Ramos (cell line): ENCODE results near the gene MAD1L1.
"Not testable (repeated sequence)": the region's sequence is repeated elsewhere in the genome, so short reads cannot be mapped to it uniquely, and the experiment has no call there.

Experiments
- in situ Hi-C: fragments of 300-500 bp; cut with MboI; formaldehyde crosslinking; loops from one replicate; pipeline ENCODE4 v1.14.3; 2022; ENCODE audit warnings: low sequenced_read_pairs; ENCODE audit not compliant: unreplicated experiment

The MAD1L1 gene

GRCh38 chr7:2232766-2233520 lies at the start of gene MAD1L1:
TSS of gene MAD1L1 (minus strand) at chr7:2232945. CDS start at chr7:2230133, 2,812 bp downstream.
- in situ Hi-C loops, result no loop called here

DNA sequence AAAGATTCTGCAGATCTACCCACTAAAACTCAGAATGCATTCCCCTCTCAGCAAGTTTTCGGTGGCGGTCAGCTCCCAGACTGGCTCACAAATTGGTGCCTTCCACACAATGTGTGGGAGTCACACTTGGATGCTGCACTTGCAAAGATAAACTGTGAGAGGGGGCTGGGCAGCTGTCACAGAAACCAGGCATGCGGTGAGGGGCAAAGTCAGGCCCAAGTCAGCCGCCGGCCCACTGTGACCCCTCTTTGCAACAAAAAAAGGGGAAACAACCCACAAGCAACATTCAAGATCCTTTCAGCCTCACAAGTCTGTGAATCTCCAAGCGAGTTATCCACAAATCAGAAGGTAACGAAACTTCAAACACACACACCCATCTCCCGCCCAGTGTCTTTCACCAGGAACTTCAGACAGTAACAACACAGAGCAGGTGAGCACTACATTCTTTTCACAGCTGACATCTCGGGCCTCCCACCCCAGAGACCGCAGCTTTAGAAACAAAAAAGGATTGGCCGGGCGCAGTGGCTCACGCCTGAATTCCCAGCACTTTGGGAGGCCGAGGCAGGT lies 49.5 kb upstream of the MAD1L1 start:
- in situ Hi-C loops, result no loop called here

GRCh38 chr7:2281541-2281940 lies 48.8 kb upstream of the MAD1L1 start:
- in situ Hi-C loops, result no loop called here

- in situ Hi-C loops, result no loop called here
Measured at GRCh38 chr7:2280424-2280823, 47.7 kb upstream of the MAD1L1 start.

GRCh38 chr7:2279896-2280295 lies 47.2 kb upstream of the MAD1L1 start:
- in situ Hi-C loops, result no loop called here

- in situ Hi-C loops, result no loop called here
Measured at GRCh38 chr7:2278026-2278425, 45.3 kb upstream of the MAD1L1 start.

DNA sequence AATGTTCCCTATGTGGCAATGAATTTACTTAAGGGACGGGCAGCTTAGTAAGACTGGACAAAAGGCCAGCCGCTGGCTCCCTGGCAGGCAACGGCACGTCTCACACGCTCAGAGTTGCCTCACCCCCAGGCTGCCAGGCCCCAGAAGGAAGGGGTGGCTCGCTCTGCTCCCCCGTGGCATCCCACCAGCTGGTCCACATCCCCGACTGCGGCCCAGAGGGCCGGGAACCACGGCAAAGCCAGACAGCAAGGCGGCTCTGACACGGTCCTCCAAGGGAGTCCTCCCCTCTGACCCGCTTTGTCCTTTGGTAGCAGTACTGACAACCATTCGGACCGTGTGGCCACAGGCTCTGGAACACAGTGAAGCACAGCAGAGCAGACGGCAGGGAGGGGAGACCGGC lies 43.4 kb upstream of the MAD1L1 start:
- in situ Hi-C loops, result no loop called here

DNA sequence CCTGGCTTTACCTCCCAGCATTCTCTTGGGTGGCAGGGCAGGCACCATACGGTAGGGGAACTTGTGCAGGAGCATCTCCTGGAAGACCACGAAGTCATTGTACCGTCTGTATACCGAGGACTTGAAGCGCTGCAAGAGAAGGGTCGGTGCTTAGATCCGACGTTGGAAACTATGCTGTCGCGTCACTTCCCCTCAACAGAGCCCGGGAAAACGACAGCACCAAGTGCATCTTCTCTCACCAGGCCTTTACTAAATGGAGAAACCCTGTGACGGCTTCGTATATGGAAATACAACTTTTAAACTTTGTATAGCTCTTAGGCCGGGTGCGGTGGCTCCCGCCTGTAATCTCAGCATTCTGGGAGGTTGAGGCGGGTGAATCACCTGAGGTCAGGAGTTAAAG lies 42.4 kb upstream of the MAD1L1 start:
- in situ Hi-C loops, result no loop called here

DNA sequence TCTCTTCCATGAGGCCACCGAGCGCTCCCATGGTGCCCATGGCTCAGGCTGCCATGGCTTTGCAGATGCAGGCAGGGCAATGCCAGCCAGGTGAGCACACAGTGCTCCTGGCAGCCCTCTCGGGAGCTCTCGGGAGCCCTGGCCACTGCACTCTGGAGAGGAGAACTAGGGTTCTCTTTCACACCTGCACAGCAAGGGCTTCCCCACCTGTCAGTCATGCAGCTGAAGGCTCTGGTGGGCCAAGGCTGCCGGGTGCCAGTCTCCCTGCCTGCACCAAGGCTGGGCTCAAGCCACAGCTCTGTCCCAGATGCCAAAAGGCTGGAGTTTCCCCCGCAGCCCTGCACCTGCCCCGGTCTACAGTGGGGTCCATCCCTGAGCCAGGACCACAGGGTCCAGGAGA lies 41.9 kb upstream of the MAD1L1 start:
- in situ Hi-C loops, result no loop called here

- in situ Hi-C loops, result no loop called here
Measured at GRCh38 chr7:2273866-2274265, 41.1 kb upstream of the MAD1L1 start.

DNA sequence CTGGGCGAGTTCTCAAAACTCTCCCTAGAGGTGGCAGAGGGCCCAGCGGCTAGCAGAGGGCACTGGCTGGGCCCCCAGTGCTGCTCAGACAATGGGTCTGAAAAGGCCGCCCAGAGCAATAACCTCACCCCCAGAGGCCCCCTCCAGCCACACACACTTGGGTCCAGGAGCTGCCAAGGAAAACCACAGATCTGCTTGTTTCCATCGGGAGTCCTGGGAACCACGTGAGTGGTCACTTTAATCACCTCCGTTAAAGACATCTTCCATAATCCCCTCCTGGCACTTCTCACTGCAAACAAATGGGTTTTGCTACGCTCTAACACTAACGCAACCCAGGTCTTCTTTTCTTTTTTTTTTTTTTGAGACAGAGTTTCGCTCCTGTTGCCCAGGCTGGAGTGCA lies 39.3 kb upstream of the MAD1L1 start:
- in situ Hi-C loops, result no loop called here

DNA sequence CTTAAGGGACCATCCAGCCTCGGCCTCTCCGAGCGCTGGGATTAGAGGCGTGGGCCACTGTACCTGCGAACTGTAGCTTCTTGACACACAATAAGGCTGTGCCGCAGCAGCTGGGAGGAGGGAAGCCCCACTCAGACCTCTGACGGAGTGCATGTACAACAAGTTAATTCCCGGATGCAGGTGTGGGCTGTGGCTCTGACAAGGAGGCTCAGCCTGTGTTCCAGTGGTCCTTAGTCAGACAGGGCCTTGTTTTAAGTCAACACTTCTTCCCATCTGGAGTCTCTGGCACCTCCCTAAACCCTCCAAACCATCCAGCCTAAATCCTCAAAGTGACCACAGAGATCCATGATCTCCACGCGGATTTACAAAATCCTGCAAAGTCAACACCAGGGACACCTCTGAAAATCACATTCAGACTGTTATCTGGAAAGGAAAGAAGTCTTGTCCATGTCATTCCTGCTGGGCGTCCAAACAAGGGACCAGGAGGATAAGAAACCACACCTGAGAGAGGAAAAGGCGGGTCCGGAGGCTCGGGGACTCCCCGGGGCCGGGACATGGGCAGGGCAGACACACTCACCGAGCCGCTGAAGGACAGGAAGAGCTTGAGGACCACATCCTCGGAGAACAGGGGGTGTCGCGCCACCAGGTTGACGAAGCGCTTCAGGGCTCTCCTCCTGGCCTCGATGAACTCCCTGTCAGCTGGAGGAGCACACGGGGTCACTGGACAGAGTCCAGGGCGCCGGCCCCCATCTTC lies 38.7 kb upstream of the MAD1L1 start:
- in situ Hi-C loops, result no loop called here

- in situ Hi-C loops, result no loop called here
Measured at GRCh38 chr7:2270495-2270894, 37.8 kb upstream of the MAD1L1 start.

GRCh38 chr7:2269991-2270460 lies 37.3 kb upstream of the MAD1L1 start:
- in situ Hi-C loops, result no loop called here

GRCh38 chr7:2269089-2269990 lies 36.6 kb upstream of the MAD1L1 start:
- in situ Hi-C loops, result not testable (repeated sequence)

DNA sequence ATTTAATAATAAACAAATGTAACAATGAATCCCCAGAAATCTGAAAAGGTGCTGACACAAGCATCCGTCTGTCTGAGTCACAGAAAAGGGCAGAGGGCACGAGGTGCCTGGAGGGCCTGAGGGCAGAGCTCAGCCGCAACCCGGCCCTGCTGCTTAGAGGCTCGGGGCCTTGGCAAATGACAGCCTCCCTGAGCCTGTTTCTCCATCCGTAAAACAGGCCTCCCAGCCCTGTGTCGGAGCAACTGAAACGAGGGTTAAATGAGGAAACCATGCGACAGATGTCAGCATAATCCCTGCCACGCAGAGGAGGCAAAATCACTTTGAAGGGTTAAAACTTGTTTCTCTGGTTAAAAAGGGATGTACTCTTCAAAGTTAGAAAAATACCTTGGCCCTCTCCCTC lies 34.2 kb upstream of the MAD1L1 start:
- in situ Hi-C loops, result no loop called here

- in situ Hi-C loops, result no loop called here
Measured at GRCh38 chr7:2264158-2264557, 31.4 kb upstream of the MAD1L1 start.

DNA sequence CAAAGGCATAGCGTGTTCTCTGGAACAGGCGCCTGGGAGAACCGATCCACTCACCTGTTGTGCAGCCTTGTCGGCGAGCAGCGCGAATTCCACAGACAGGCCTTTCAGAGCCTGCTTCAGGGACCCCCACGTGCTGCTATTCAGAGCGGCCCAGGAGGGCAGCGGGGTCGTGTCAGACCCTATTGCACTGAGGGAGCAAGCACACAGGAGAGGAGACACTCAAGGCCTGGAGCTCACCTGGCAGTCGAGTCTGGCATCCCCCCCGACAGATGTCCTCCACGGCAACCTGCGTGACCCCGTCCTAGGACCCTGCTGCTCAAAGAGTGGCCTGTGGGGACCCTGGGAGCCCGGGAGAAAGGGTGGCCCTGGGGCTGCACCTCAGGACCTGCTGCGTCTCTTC lies 30.4 kb upstream of the MAD1L1 start:
- in situ Hi-C loops, result no loop called here

- in situ Hi-C loops, result no loop called here
Measured at GRCh38 chr7:2261611-2262010, 28.9 kb upstream of the MAD1L1 start.

- in situ Hi-C loops, result no loop called here
Measured at GRCh38 chr7:2260820-2261219, 28.1 kb upstream of the MAD1L1 start.
